ENCODE results near the gene ZFR. TPM values are rescaled to one million over a fixed set of nuclear protein-coding genes. Genes with fewer than 3 reads are reported as not detected.

The ZFR gene
- polyA plus RNA-seq, 3 donors, result 29.8 to 81.8 (median 62.3) TPM

- H3K9me3 Mint-ChIP-seq, result no peaks in the 10 kb centered on the region
- no peak overlapping the region for H3K4me2 ChIP-seq (replicated peaks; ENCODE audit: extremely low read depth, low read length, poor library complexity, severe bottlenecking)
- intact Hi-C loops (cut with micrococcal nuclease), result loop anchor here (2.0 to 10.0 kb wide), 3 partner anchors 55 to 122 kb away; no protein-coding TSS in a partner anchor
Measured at GRCh38 chr5:32489791-32490562, 45.4 kb upstream of the ZFR start.

DNA sequence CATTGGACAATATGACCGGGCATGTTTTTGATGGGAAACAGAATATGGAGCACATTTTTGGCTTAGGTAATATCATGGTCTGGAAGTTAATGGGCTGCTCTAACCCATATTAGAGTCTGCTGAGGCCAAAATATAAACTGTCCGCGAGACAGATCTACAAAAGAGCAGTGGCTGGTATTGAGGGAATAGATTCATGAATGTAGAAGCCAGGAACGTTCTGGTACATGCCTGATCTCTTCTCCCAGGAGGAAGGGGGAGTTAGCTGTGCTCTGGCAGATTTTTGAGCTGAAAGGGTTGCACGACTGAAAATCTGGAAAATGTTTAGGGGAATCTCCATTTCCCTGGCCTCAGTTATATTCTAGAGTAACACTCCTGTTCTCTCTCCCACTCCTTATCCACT is 42.9 kb upstream of the ZFR start:
- no peak for TF ChIP-seq CTCF (IDR thresholded peaks at IDR 0.05)
- H3K4me1 Mint-ChIP-seq, result no peaks in the 10 kb centered on the region
- Histone ChIP-seq H3K79me2 (ENCODE audit: insufficient read depth, low read length) (no peaks in the 10 kb centered on the region), H3K9ac (ENCODE audit: insufficient read depth, low read length, poor library complexity, severe bottlenecking) (no peak overlapping the region), H3K4me1 (ENCODE audit: control insufficient read depth in 1 of 2, insufficient read depth in 2 of 2, low read length in 2 of 2) (no peaks in the 10 kb centered on the region), H3K27ac (ENCODE audit: low read depth in 1 of 2, low read length in 2 of 2) (no peak overlapping the region), H3K9me3 (replicated peaks in 1 of 2; ENCODE audit: control insufficient read depth in 1 of 2, insufficient read depth in 1 of 2, low read length in 2 of 2) (no peaks in the 10 kb centered on the region), H3K4me3 (replicated peaks in 1 of 3; ENCODE audit: low read depth in 2 of 3, low read length in 3 of 3) (no peak overlapping the region), H3K4me2 (replicated peaks; ENCODE audit: extremely low read depth, low read length, poor library complexity, severe bottlenecking) (no peak overlapping the region), H2AFZ (ENCODE audit: insufficient read depth, low read depth, low read length, poor library complexity, severe bottlenecking) (no peak overlapping the region), H4K20me1 (ENCODE audit: insufficient read depth, low read length) (no peaks in the 10 kb centered on the region), H3K36me3 (replicated peaks in 1 of 2; ENCODE audit: control insufficient read depth in 1 of 2, insufficient read depth in 2 of 2, low read length in 2 of 2) (no peaks in the 10 kb centered on the region), H3K27me3 (ENCODE audit: control insufficient read depth in 2 of 2, insufficient read depth in 2 of 2, low read length in 2 of 2) (no peaks in the 10 kb centered on the region)
- H3K27ac Mint-ChIP-seq, result no peak overlapping the region
- intact Hi-C loops (cut with micrococcal nuclease), result no loop called here
- H3K9me3 Mint-ChIP-seq, result peaks cover 0 to 2% (median 0%) of the 10 kb centered on the region in 7 donors
- H3K4me3 Mint-ChIP-seq, result no peak overlapping the region
- DNase-seq, result no peak
- 100% methylated on average over 1 of the region's 5 CpGs for WGBS (ENCODE audit: insufficient coverage)
- H3K27me3 Mint-ChIP-seq (ENCODE audit: low read depth in 3 of 3), result peaks cover 0 to 3% (median 0%) of the 10 kb centered on the region in 3 donors
- H3K36me3 Mint-ChIP-seq, result no peaks in the 10 kb centered on the region

More at GRCh38 chr5:32489791-32490562, 45.4 kb upstream of the ZFR start:
- H3K4me3 ChIP-seq (replicated peaks in 1 of 3; ENCODE audit: low read depth in 2 of 3, low read length in 3 of 3), result no peak overlapping the region
- Mint-ChIP-seq H3K27ac (no peak overlapping the region), H3K4me1 (no peaks in the 10 kb centered on the region), H3K4me3 (no peak overlapping the region), H3K36me3 (no peaks in the 10 kb centered on the region), H3K27me3 (ENCODE audit: low read depth in 3 of 3) (peaks cover 0 to 3% (median 2%) of the 10 kb centered on the region in 3 donors)
- no peaks in the 10 kb centered on the region for H3K36me3 ChIP-seq (replicated peaks in 1 of 2; ENCODE audit: control insufficient read depth in 1 of 2, insufficient read depth in 2 of 2, low read length in 2 of 2)
- H3K9me3 ChIP-seq (replicated peaks in 1 of 2; ENCODE audit: control insufficient read depth in 1 of 2, insufficient read depth in 1 of 2, low read length in 2 of 2), result no peaks in the 10 kb centered on the region
- H3K79me2 ChIP-seq (ENCODE audit: insufficient read depth, low read length), result no peaks in the 10 kb centered on the region
- H2AFZ ChIP-seq (ENCODE audit: insufficient read depth, low read depth, low read length, poor library complexity, severe bottlenecking), result no peak overlapping the region
- H4K20me1 ChIP-seq (ENCODE audit: insufficient read depth, low read length), result no peaks in the 10 kb centered on the region
- H3K4me1 ChIP-seq (ENCODE audit: control insufficient read depth in 1 of 2, insufficient read depth in 2 of 2, low read length in 2 of 2), result no peaks in the 10 kb centered on the region
- H3K27ac ChIP-seq (ENCODE audit: low read depth in 1 of 2, low read length in 2 of 2), result no peak overlapping the region
- DNase-seq, result peak; percentile 56 to 70 (median 61)
- TF ChIP-seq CTCF (IDR thresholded peaks at IDR 0.05), result peak; percentile 90
- WGBS (ENCODE audit: insufficient coverage), result 76% methylated on average over 3 of the region's 10 CpGs
- H3K9ac ChIP-seq (ENCODE audit: insufficient read depth, low read length, poor library complexity, severe bottlenecking), result no peak overlapping the region
- no peaks in the 10 kb centered on the region for H3K27me3 ChIP-seq (ENCODE audit: control insufficient read depth in 2 of 2, insufficient read depth in 2 of 2, low read length in 2 of 2)

Data from CD14-positive monocyte (primary cell).